Measurements from ENCODE around the gene WIPF1. TPM values are rescaled to one million over a fixed set of nuclear protein-coding genes. Genes with fewer than 3 reads are reported as not detected.

The WIPF1 gene
- total RNA-seq, 1 experiment from 2014 or later, result 5.4 TPM

DNA sequence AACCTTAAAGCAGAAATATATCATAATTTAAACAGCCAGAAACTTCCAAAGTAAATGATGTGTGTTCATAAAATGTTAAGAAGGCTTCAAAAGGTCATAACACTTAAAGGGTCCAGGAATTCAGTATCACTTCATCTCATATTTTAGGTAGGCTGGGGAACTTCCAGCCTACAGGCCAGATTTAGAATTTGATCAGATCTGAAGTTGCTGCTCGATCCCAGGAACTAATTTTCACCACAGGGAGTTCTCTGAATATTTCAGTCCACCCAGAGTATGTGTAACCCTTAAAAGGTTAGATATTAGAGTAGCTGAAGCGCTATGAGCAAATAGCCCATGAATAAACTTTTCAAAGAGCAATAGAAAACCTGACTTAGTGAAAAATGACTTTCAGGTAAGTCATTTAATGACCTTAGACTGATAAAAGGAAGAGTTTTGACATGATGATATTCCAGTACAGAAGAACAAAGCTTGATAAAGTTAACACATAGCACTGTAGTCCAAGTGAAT lies 1.7 kb downstream of the WIPF1 start:
- DNase-seq (ENCODE audit: low read depth), result no peak

GRCh38 chr2:174595116-174595809 lies 2.3 kb downstream of the WIPF1 start:
- DNase-seq (ENCODE audit: low read depth), result no peak

GRCh38 chr2:174594456-174594855 lies 3.1 kb downstream of the WIPF1 start:
- no peak for DNase-seq (ENCODE audit: low read depth)

GRCh38 chr2:174593574-174594203 lies 3.9 kb downstream of the WIPF1 start:
- peak; percentile 65 for DNase-seq (ENCODE audit: low read depth)

DNA sequence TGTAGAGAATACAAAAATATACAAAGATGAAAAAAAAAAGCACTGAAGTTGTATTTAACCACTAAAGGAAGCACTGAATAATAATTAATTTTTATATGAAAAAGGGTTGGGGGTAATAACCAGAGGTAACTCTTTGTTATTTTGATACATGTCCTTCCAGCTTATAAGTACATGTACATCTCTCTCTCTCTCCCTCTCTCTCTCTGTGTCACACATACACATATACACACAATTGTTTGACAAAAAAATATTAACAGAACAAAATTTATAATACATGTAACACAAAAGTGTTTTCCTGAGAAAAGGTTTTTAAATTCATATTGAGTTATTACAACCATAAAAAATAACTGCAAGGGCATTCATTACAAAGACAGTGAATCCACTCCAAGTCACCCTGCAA lies 4.6 kb downstream of the WIPF1 start:
- no peak for DNase-seq (ENCODE audit: low read depth)

DNA sequence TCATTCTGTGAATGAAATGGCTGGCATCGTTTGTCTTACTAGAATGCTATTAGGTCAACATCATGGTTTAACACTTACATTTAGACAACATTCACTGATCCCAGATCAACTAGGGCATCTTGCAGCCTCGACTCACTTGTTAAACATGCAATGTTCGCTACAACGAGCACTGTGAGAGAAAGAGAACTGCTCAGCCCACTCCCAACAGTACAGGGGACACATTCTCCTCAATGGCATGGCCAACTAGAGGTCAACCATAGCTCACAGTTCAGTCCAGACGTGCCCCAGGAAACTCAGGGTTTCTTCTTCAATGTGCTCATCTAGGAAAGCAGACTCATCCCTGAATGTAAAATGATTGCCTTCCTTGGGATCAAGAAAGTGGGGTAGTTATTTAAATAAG lies 5.9 kb downstream of the WIPF1 start:
- DNase-seq (ENCODE audit: low read depth), result no peak

DNA sequence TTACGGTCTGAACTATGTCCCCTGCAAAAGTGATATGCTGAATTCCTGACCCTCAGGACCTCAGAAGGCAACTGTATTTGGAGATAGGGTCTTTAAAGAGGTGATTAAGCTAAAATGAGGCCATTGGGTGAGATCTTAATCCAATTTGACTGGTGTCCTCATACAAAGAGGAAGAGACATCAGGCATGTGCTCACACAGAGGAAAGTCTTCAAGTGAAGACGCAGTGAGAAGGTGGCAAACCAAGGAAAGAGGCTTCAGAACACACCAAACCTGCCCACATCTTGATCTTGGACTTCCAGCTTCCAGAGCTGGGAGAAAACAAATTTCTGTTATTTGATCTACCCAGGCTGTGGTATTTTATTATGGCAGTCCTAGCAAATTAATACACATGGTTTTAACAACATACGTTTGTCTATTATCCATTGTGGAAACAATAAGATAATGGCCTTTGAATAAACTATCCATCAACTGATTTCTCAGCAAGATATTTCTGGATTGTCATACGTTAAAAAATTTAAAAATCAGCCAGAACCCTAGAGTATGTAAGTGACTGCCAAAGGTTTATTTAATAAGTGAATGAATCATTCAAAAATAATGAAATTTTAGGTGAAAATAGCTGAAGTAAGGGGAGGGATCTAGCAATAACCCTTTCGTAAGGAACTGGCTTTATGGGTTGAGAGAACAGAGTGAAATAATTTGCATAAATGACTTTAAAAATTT lies 6.5 kb downstream of the WIPF1 start:
- DNase-seq (ENCODE audit: low read depth), result no peak

DNA sequence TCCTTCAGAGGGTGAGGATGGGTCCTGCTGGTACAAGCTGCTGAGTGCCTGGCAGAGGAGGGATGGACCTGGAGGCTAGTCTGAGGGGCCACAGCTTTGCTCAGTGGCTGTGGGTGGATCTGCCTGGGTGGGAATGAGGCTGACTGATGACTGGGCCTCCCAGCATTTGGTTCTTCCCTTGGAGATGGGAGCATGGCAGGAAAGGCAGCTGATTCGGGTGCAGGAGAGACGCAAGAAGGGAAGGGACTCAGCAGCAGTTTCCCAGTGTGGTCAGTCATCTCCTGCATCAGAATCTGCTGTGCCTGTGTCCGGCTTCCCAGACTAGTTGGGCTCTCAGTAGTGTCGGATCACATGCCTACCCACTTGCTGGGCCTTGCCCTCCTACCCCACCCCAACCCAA lies 7.3 kb downstream of the WIPF1 start:
- no peak for DNase-seq (ENCODE audit: low read depth)

DNA sequence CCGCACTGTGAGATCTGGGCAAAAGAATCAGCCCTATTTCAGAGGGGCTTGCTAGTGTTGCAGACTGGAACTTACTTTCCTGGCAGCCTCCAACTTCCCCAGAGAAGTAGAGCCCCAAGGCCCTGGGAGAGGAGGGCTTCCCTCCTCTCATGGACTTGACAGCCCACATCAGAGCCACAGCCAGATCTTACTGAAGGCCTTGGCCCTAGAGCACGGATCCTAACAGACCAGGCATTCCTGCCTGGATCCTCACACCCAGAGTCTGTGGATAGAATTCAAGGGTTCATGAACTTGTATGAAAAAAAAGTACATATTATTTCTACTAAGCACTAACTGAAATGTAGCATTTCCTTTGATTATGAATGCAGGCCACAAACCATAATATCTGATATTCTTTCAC lies 8.3 kb downstream of the WIPF1 start:
- DNase-seq (ENCODE audit: low read depth), result no peak

GRCh38 chr2:174588463-174588862 lies 9.1 kb downstream of the WIPF1 start:
- no peak for DNase-seq (ENCODE audit: low read depth)

GRCh38 chr2:174587579-174587978 lies 10.0 kb downstream of the WIPF1 start:
- no peak for DNase-seq (ENCODE audit: low read depth)

DNA sequence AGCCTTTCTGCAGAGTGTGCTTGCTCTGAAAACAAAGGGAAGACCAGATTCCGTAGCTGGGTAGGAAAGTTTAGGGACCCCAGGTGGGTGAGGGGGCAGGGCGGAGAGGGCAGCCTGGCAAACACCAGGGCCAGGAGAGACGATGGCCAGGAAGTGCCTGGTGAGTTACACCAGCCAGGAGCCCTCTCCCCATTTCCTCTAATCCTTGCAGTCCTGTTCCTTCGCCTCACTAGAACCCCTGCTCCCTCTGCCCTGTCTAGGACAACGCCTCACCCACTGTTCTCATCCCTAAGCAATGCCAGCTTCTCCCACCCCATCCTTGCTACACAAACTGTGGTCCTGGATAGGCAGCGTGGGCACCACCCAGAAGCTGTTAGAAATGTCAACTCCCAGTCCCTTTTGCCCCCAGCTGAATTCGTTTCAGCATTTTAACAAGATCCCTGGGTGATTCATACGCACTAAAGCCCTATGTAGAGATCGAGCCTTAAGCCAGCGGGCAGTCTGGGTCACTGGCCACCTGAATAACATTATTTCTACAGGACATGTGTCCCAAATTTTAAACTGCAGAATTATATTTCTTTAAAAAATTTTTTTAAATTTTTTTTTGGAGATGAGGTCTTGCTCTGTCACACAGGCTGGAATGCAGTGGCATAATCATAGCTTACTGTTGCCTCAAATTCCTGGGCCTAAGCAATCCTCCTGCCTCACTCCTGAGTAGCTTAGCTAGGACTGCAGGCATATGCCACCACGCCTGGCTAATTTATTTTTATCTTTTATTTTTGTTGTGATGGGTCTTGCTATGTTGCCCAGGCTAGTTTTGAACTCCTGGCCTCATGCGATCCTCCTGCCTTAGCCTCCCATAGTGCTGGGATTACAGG lies 10.9 kb downstream of the WIPF1 start:
- no peak for DNase-seq (ENCODE audit: low read depth)

- no peak for DNase-seq (ENCODE audit: low read depth)
Observed at GRCh38 chr2:174585657-174586252, 11.8 kb downstream of the WIPF1 start.

DNA sequence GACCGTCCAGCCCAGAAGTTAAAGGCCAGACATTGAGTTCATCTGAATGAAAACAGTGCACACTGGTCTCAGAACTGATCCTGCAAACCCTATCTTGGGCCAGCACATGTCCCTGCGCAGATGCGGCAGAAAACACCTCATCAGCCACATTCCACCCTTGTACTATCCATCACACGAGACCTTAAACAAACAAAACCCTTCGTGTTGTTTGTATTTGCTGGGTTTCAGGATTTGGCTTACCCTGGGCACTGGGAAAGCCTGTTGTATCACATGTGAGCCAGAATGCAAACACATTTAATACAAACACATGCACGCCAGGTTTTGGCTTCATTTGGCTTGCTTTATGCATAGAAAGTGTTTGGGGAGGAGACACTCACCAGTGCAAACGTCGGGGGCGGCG lies 12.5 kb downstream of the WIPF1 start:
- DNase-seq (ENCODE audit: low read depth), result no peak

DNA sequence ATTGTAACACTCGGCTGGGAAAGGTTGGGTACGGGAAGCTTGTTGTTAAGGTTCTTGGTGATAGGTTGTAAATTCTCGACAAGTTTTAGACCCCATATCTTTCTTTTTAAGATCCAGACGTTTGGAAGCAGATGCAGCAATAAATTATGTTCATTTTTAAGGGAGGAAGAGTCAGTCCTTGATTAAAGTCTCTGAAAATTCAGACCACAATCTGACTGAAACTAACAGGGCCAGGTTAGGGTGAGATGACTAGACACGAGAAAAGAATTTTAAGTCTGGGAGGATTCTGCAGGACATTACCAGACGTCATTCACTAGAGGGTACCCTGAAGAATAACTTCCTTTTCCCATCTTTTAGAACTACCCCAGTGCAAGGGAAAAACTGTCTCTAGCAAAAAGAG lies 16.1 kb downstream of the WIPF1 start:
- DNase-seq (ENCODE audit: low read depth), result no peak

GRCh38 chr2:174580951-174581350 lies 16.7 kb downstream of the WIPF1 start:
- no peak for DNase-seq (ENCODE audit: low read depth)

- DNase-seq (ENCODE audit: low read depth), result peak; percentile 46
Observed at GRCh38 chr2:174577967-174578589, 19.5 kb downstream of the WIPF1 start.

DNA sequence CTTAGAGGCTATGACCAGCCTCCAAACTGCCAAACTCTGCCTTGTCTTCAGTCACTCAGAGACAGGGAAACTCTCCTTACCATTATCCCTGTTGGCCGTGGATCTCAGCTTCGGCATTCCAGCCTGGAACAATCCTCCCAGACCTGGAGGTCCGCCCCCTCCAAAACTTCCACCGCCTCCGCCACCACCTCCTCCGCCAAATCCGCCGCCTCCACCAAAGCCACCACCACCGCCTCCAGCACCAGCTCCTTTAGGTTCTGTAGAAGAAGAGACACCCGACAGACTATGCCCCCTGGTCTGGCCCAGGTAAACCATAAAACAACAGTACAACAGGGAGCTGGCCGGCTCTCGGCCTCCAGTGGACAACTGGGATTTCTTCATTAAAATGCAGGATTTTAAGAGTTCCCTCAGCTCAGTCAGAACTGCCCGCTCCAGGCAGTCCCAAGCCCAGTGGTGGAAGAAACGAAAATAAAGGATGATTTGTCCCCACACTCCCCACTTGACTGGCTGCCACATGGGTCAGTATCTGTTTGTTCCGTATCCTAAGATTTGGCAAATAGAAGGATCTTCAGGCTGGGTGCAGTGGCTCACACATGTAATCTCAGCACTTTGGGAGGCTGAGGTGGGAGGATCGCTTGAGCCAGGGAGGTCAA lies 22.4 kb downstream of the WIPF1 start:
- DNase-seq (ENCODE audit: low read depth), result no peak

GRCh38 chr2:174574657-174575056 lies 22.9 kb downstream of the WIPF1 start:
- DNase-seq (ENCODE audit: low read depth), result no peak

- DNase-seq (ENCODE audit: low read depth), result no peak
Observed at GRCh38 chr2:174573621-174574081, 24.0 kb downstream of the WIPF1 start.
